Renal cortex interstitium (tissue), 3 donors: Measurements from ENCODE around the gene CLDN15. TPM values are rescaled to one million over a fixed set of nuclear protein-coding genes. Genes with fewer than 3 reads are reported as not detected.

Experiments used
- polyA plus RNA-seq, 3 donors: library from polyadenylated mRNA; unstranded; fragments of 120-200 nt; gene quantifications; one replicate each; pipeline ENCODE4 v1.2.1, GENCODE V29; 2013; ENCODE audit not compliant: insufficient read length in 3 of 3

CLDN15 gene
- polyA plus RNA-seq, 3 donors: 8.2 to 19.5 (median 12.1) TPM

Other genes with a start within 250 kb of the CLDN15 start
- gene MUC17, start 217.7 kb downstream of the CLDN15 start, polyA plus RNA-seq: under 1 TPM in 1 of 3 donors, not detected in 2; 0.39 TPM
- gene TRIM56, start 152.3 kb downstream of the CLDN15 start, polyA plus RNA-seq: 10 to 100 TPM; 16.9 to 22.3 (median 17.0) TPM
- gene SERPINE1, start 110.7 kb downstream of the CLDN15 start, polyA plus RNA-seq: 1 to 10 TPM in 2 of 3 donors, under 1 TPM in 1; 0.89 to 1.5 (median 1.1) TPM
- gene AP1S1, start 83.3 kb downstream of the CLDN15 start, polyA plus RNA-seq: 10 to 100 TPM; 63.4 to 77.4 (median 73.4) TPM
- gene VGF, start 72.2 kb downstream of the CLDN15 start, polyA plus RNA-seq: under 1 TPM; 0.08 to 0.61 (median 0.17) TPM
- under 1 TPM in 2 of 3 donors, not detected in 1; 0.06 to 0.08 TPM for gene NAT16, start 57.5 kb downstream of the CLDN15 start, polyA plus RNA-seq
- gene MOGAT3, start 36.8 kb downstream of the CLDN15 start, polyA plus RNA-seq: 1 to 10 TPM in 1 of 3 donors, under 1 TPM in 2; 0.53 to 1.5 (median 0.99) TPM
- gene PLOD3, start 20.2 kb downstream of the CLDN15 start, polyA plus RNA-seq: 10 to 100 TPM; 43.6 to 54.4 (median 53.0) TPM
- 10 to 100 TPM; 50.2 to 76.5 (median 68.2) TPM for gene ZNHIT1, start 19.6 kb downstream of the CLDN15 start, polyA plus RNA-seq
- gene FIS1, start 7.3 kb upstream of the CLDN15 start, polyA plus RNA-seq: 100 to 1,000 TPM; 131 to 168 (median 139) TPM
- gene IFT22, start 84.0 kb upstream of the CLDN15 start, polyA plus RNA-seq: 10 to 100 TPM; 71.4 to 78.3 (median 73.1) TPM
- gene COL26A1, start 125.1 kb upstream of the CLDN15 start, polyA plus RNA-seq: 10 to 100 TPM; 22.3 to 34.7 (median 28.3) TPM